H9 (cell line): ENCODE results near the gene ARHGAP31. TPM values are rescaled to one million over a fixed set of nuclear protein-coding genes. Genes with fewer than 3 reads are reported as not detected.

ENCODE experiments used
- DNase-seq: peaks from one replicate; pipeline ENCODE4 v3.0.0-alpha.2; 2017
- H2AFZ ChIP-seq: one replicate; pipeline ENCODE4 v1.6.1; 2013; ENCODE audit warnings: mild to moderate bottlenecking, low read length, control low read depth, moderate library complexity
- H2AK5ac ChIP-seq: 2 replicates; pipeline ENCODE4 v1.6.1; 2013; ENCODE audit warnings: low read length, control low read depth, mixed read lengths; ENCODE audit not compliant: insufficient read length
- H2BK120ac ChIP-seq: one replicate; pipeline ENCODE4 v1.6.1; 2013; ENCODE audit warnings: low read depth, mild to moderate bottlenecking, low read length, control low read depth, inconsistent platforms; ENCODE audit not compliant: poor library complexity, severe bottlenecking
- H2BK12ac ChIP-seq: 2 replicates; pipeline ENCODE4 v1.6.1; 2013; ENCODE audit warnings: low read length, control low read depth, mixed read lengths, low read depth; ENCODE audit not compliant: insufficient read length
- H2BK15ac ChIP-seq: 2 replicates; pipeline ENCODE4 v1.6.1; 2013; ENCODE audit warnings: low read depth, low read length, control low read depth
- H2BK20ac ChIP-seq: one replicate; pipeline ENCODE4 v1.6.1; 2013; ENCODE audit warnings: low read depth, mild to moderate bottlenecking, low read length, control low read depth, inconsistent platforms; ENCODE audit not compliant: poor library complexity, severe bottlenecking
- H2BK5ac ChIP-seq: 2 replicates; pipeline ENCODE4 v1.6.1; 2013; ENCODE audit warnings: low read length, control low read depth, mixed read lengths; ENCODE audit not compliant: insufficient read length
- H3K14ac ChIP-seq: 2 replicates; pipeline ENCODE4 v1.6.1; 2013; ENCODE audit warnings: low read length, control low read depth; ENCODE audit not compliant: insufficient read depth
- H3K18ac ChIP-seq: 2 replicates; pipeline ENCODE4 v1.6.1; 2013; ENCODE audit warnings: low read depth, mild to moderate bottlenecking, mixed read lengths, low read length, control low read depth; ENCODE audit not compliant: insufficient read length
- H3K23ac ChIP-seq: 2 replicates; pipeline ENCODE4 v1.6.1; 2013; ENCODE audit warnings: low read length, control low read depth, mixed read lengths, low read depth; ENCODE audit not compliant: insufficient read length
- H3K23me2 ChIP-seq: 2 replicates; pipeline ENCODE4 v1.6.1; 2013; ENCODE audit warnings: low read depth, mild to moderate bottlenecking, mixed read lengths, low read length, control low read depth; ENCODE audit not compliant: insufficient read length, poor library complexity, severe bottlenecking
- H3K27ac ChIP-seq: 2 replicates; pipeline ENCODE4 v1.5.1; 2013; ENCODE audit warnings: low read length, control low read depth, mixed read lengths, low read depth; ENCODE audit not compliant: insufficient read length
- H3K27me3 ChIP-seq: 2 replicates; pipeline ENCODE4 v1.6.1; 2013; ENCODE audit warnings: low read length, control low read depth, inconsistent platforms; ENCODE audit not compliant: insufficient read depth
- H3K4ac ChIP-seq: 2 replicates; pipeline ENCODE4 v1.6.1; 2013; ENCODE audit warnings: low read depth, mild to moderate bottlenecking, control low read depth, inconsistent platforms, low read length, moderate library complexity
- H3K4me1 ChIP-seq: 2 replicates; pipeline ENCODE4 v1.6.1; 2013; ENCODE audit warnings: low read length, control low read depth, inconsistent platforms; ENCODE audit not compliant: insufficient read depth
- H3K4me2 ChIP-seq: 2 replicates; pipeline ENCODE4 v1.6.1; 2013; ENCODE audit warnings: low read length, control low read depth, mixed read lengths; ENCODE audit not compliant: insufficient read length, insufficient read depth
- H3K56ac ChIP-seq: 2 replicates; pipeline ENCODE4 v1.6.1; 2013; ENCODE audit warnings: low read depth, mild to moderate bottlenecking, mixed read lengths, low read length, control low read depth; ENCODE audit not compliant: insufficient read length
- H3K79me1 ChIP-seq: 2 replicates; pipeline ENCODE4 v1.6.1; 2013; ENCODE audit warnings: low read depth, mild to moderate bottlenecking, moderate library complexity, low read length, control low read depth, inconsistent platforms; ENCODE audit not compliant: insufficient read depth, poor library complexity, severe bottlenecking
- H3K79me2 ChIP-seq: 2 replicates; pipeline ENCODE4 v1.6.1; 2013; ENCODE audit warnings: low read length, control low read depth, inconsistent platforms; ENCODE audit not compliant: insufficient read depth
- H3K9ac ChIP-seq: 2 replicates; pipeline ENCODE4 v1.6.1; 2013; ENCODE audit warnings: low read length, control low read depth, mixed read lengths; ENCODE audit not compliant: insufficient read length; ENCODE audit errors: extremely low read depth
- H3K9me3 ChIP-seq: one replicate; pipeline ENCODE4 v1.6.1; 2013; ENCODE audit warnings: low read depth, low read length, inconsistent platforms; ENCODE audit not compliant: control insufficient read depth
- H3T11ph ChIP-seq: one replicate; pipeline ENCODE4 v1.6.1; 2013; ENCODE audit warnings: mild to moderate bottlenecking, low read length, control low read depth, inconsistent platforms
- H4K20me1 ChIP-seq: one replicate; pipeline ENCODE4 v1.6.1; 2013; ENCODE audit not compliant: control insufficient read depth, insufficient read length, insufficient read depth
- H4K5ac ChIP-seq: 2 replicates; pipeline ENCODE4 v1.6.1; 2013; ENCODE audit warnings: low read depth, mild to moderate bottlenecking, mixed read lengths, low read length, control low read depth; ENCODE audit not compliant: insufficient read length
- H4K8ac ChIP-seq: replicated peaks from 2 replicates; pipeline ENCODE4 v1.6.1; 2013; ENCODE audit warnings: low read length, control low read depth, mixed read lengths, low read depth; ENCODE audit not compliant: insufficient read length
- H4K91ac ChIP-seq: 2 replicates; pipeline ENCODE4 v1.6.1; 2013; ENCODE audit warnings: low read depth, mild to moderate bottlenecking, moderate library complexity, mixed read lengths, low read length, control low read depth; ENCODE audit not compliant: insufficient read length
- H3K27ac Mint-ChIP-seq, 3 experiments: 2 replicates in 2 of 3; 3 replicates in 1 of 3; pipeline ENCODE4 v1.8.0; 2020 to 2021; ENCODE audit warnings: mixed read lengths in 3 of 3, mild to moderate bottlenecking in 1 of 3, moderate library complexity in 1 of 3
- H3K27me3 Mint-ChIP-seq: 2 replicates; pipeline ENCODE4 v1.8.0; 2021; ENCODE audit warnings: low read depth, mild to moderate bottlenecking, moderate library complexity, mixed read lengths
- H3K36me3 Mint-ChIP-seq, 3 experiments: 2 replicates in 2 of 3; 3 replicates in 1 of 3; pipeline ENCODE4 v1.8.0; 2020 to 2021; ENCODE audit warnings: low read depth in 3 of 3, mixed read lengths in 3 of 3; ENCODE audit not compliant: insufficient read depth in 1 of 3
- H3K4me1 Mint-ChIP-seq, 2 experiments: 2 replicates each; pipeline ENCODE4 v1.8.0; 2020; ENCODE audit warnings: mixed read lengths in 2 of 2
- H3K4me3 Mint-ChIP-seq, 2 experiments: 2 replicates in 1 of 2; 3 replicates in 1 of 2; pipeline ENCODE4 v1.8.0; 2020 to 2021; ENCODE audit warnings: mild to moderate bottlenecking in 2 of 2, mixed read lengths in 2 of 2, moderate library complexity in 1 of 2
- H3K9me3 Mint-ChIP-seq, 2 experiments: 2 replicates in 1 of 2; 3 replicates in 1 of 2; pipeline ENCODE4 v1.8.0; 2020; ENCODE audit warnings: mild to moderate bottlenecking in 2 of 2, mixed read lengths in 2 of 2, moderate library complexity in 1 of 2
- CTCF ChIP-seq: fragments of 200-600 bp; sonication (generic); conservative IDR thresholded peaks from 3 replicates; pipeline ENCODE4 v1.8.0; 2021; ENCODE audit warnings: antibody characterized with exemption, mild to moderate bottlenecking
- WGBS: extraction: QIAGEN DNeasy Blood & Tissue Kit; methylation state at CpG from one replicate; pipeline ENCODE4 v1.1.7; 2013; ENCODE audit warnings: missing lambda C conversion rate, low lambda C conversion rate, mixed read lengths; ENCODE audit not compliant: insufficient read length; ENCODE audit errors: extremely low coverage; 5-methylcytosine and 5-hydroxymethylcytosine counted together
- total RNA-seq: library from RNA; stranded (reverse); gene quantifications from 2 replicates; pipeline ENCODE4 v1.2.1, GENCODE V29; 2021

Gene ARHGAP31
- total RNA-seq, 1 experiment from 2014 or later: 2.2 TPM

GRCh38 chr3:119367000-119367399 is 72.8 kb downstream of the ARHGAP31 start:
- Histone ChIP-seq H4K91ac (no peak overlapping the region), H3K18ac (no peak overlapping the region), H2BK20ac (no peak overlapping the region), H4K20me1 (no peaks in the 10 kb centered on the region), H3K23me2 (no peaks in the 10 kb centered on the region), H3K27me3 (no peaks in the 10 kb centered on the region), H3K56ac (no peak overlapping the region), H2BK120ac (no peak overlapping the region), H3K79me1 (no peaks in the 10 kb centered on the region), H3K9ac (no peak overlapping the region), H3K27ac (no peak overlapping the region), H2BK15ac (no peak overlapping the region), H3K14ac (no peak overlapping the region), H3T11ph (no peak overlapping the region), H2BK12ac (no peak overlapping the region), H3K4ac (no peak overlapping the region), H3K23ac (no peak overlapping the region), H3K4me2 (no peak overlapping the region), H2AK5ac (no peak overlapping the region), H2BK5ac (no peak overlapping the region), H3K9me3 (no peaks in the 10 kb centered on the region), H3K79me2 (no peaks in the 10 kb centered on the region), H2AFZ (no peak overlapping the region), H3K4me1 (no peaks in the 10 kb centered on the region), H4K5ac (no peak overlapping the region), H4K8ac (no peak overlapping the region)
- no peak for DNase-seq
- 0 out of 7 replicates have a peak, but pooled peaks cover 0 to 2% (median 0%) of the 10 kb centered on the region in 3 experiments for H3K36me3 Mint-ChIP-seq
- H3K27me3 Mint-ChIP-seq: no peaks in the 10 kb centered on the region
- H3K27ac Mint-ChIP-seq: no peak overlapping the region
- TF ChIP-seq CTCF: no peak
- no peaks in the 10 kb centered on the region for H3K9me3 Mint-ChIP-seq
- H3K4me3 Mint-ChIP-seq: no peak overlapping the region
- WGBS: no CpG with 5 or more reads among the region's 2 CpGs
- H3K4me1 Mint-ChIP-seq: peaks cover 9 to 24% of the 10 kb centered on the region in 2 experiments
